HG03521 (cell line): ENCODE results near the gene ADRA2C.

Source experiments
- ATAC-seq: cut with Tn5 transposase; IDR thresholded peaks from one replicate; pipeline ENCODE4 v1.9.1; 2021; ENCODE audit warnings: mild to moderate bottlenecking, moderate library complexity; ENCODE audit not compliant: unreplicated experiment

ADRA2C gene

GRCh38 chr4:3791910-3792542 is 25.8 kb downstream of the ADRA2C start:
- ATAC-seq, result no peak

- ATAC-seq, result no peak
These were observed 26.6 kb downstream of the ADRA2C start for GRCh38 chr4:3792813-3793212.

DNA sequence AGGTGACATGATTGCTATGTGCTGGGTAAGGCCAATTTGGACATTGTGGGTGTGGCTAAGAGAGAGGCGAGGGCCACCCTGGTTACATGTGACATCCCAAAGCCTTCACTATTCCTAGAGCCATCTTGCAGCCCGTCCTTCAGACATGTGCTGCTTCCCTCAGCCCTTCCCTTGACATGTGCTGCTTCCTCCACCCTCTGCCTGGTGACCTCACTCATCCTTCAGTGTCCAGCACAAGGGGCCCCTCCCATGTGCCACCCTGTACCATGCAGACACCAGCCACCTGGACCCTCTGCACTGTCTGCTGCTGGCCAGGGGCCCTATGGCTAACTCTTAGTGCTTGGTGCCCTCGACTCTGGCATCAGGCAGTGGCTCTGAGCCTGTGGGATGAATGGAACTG is 27.4 kb downstream of the ADRA2C start:
- ATAC-seq, result no peak

- no peak for ATAC-seq
These were observed 30.8 kb downstream of the ADRA2C start for GRCh38 chr4:3796960-3797359.

DNA sequence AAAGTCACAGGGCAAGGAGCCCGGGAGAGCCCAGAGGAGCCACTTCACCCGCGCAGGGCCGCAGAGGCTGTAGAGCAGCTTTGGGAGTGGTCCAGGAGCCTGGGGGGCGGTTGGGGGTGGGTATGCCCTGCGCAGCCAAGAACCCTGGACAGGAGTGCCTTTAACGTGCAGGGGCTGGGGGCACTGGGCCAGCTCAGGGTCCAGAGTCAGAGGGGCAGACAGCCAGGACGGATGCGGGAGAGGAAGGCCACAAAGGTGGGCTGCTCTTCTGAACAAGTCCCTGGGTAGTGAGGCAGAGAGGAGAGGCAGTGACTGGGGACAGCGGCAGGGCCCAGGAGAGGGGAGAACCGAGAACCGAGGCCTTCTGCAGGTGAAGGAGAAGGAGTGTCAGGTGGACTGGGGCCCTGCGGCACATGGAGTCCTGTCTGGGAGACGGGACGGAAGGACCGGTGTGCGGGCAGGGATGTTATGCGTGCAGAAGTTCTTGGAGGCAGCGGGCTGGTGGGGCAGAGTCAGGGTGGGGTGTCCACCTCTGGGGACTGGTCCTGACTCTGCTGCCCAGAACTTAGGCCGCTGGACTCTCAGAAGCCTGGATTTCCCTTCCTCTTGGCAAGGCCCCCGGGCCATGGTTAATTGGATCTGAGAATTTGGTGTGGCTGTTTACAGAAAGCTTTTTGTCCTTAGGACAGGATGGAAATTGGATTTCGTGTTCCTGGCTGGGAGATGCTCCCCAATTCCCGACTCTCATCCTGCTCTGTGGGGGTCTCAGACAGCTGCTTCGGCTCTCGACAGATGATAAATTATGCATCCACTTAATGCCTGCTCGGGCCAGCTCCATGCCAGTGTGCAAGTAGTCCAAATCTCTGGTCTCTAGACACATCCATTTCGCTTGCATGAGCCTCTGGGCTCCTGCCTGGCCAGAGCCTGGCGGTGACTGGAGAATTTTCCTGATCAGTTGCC is 31.9 kb downstream of the ADRA2C start:
- ATAC-seq, result no peak

- ATAC-seq, result no peak
These were observed 33.3 kb downstream of the ADRA2C start for GRCh38 chr4:3799496-3799895.

- no peak for ATAC-seq
These were observed 34.2 kb downstream of the ADRA2C start for GRCh38 chr4:3800351-3800750.

DNA sequence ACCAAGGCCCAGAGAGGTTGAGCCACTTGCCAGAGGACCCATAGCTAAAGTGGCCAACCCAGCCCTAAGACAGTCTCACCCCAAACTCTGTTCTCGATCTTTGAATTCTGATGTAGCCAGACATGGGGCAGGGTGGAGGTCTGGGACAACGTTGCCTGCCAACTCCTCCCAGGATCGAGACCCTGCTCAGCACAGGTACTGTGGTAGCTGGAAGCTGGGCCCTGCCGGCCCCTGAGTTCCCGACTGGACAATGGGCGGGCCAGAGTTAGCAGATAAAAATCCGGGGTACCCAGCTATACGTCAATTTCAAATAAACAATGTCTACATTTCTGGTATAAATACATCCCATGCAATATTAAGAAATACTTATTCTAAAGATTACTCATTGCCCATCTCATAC is 35.3 kb downstream of the ADRA2C start:
- ATAC-seq, result no peak

DNA sequence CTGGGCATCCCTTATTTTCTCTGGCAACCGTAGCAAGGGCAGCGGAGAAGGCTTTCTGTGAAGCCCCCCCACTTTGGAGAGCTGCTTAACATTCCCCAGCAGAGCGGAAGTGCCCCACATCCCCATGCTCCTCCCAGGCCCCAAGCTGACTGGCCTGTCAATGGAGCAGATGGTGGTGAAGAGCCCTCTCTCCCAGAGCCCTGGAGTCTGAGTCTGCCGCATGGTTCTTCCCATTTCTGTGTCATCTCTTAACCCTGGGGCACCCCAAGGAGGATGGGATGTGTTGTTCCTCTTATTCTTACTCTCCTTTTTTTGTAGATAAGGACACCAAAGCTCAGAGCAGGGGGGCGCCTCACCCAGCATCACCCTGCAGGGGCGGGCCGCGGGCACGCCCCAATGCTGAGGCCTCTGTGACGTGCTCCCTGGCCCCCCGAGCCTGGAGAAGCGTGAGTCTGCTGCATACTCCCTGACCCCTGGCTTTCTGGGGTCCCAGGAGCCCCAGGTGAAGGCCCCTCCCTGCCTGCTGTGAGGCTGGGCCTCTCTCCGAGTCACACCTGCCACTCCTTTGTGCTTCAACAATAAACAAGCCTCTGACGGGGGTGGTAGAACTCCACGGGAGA is 35.9 kb downstream of the ADRA2C start:
- no peak for ATAC-seq

DNA sequence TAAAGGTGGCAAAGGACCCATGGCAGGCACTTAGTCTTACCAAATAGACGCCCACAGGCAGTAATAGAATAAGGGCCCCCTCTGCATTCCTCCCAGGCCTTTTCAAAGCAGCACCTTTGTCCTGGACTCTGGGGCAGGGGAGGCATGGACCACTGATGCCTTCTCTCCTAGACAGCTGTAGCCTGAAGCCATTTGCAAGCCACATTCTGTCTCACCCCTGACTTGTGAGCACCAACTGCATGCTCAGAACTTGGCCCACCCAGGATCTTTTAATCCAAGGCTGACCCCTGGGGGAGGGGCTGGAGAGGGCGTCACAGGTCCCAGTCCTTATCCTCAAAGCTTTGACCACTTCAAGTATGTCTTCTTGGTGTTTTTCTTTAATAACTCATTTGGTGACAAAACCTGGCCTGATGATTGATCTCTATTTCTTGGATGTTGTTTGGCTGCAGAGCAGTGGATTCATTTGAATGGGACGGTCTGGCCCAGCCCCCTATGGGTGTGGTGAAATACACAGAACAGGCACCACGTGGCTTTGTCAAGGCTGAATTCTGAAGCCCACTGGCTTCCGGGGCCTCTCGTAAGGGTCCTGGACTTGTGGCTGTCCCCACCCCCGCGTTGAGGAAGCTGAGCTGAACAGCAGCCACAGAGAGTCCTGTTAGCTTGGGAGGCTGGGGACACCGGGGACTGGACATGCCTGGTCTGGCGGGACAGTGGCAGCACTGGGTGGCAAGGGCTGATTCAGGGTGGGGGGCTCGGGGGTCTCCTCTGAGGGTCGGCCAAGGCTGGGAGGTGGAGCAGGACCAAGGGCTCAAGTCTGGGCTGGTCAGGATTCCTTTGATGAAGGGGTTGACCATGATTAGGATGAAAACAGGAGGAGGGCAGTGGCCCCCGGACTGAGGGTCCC is 36.6 kb downstream of the ADRA2C start:
- no peak for ATAC-seq

- ATAC-seq, result no peak
These were observed 37.3 kb downstream of the ADRA2C start for GRCh38 chr4:3803475-3803847.

GRCh38 chr4:3803946-3804345 is 37.8 kb downstream of the ADRA2C start:
- ATAC-seq, result no peak

DNA sequence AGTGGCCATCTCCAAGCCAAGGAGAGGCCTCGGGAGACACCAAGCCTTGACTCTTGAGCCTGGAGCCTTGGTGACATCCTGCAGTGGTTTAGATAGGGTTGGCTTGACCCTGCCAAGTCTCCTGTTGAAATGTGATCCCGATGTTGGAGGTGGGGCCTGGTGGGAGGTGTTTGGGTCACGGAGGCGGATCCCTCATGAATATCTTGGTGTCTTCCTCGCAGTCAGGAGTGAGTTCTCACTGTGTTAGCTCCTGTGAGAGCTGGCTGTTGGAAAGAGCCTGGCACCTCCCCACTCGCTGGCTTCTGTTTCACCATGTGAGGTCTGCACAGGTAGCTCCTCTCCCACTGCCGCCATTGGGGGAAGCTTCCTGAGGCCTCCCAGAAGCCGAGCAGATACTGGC is 38.8 kb downstream of the ADRA2C start:
- ATAC-seq, result no peak

DNA sequence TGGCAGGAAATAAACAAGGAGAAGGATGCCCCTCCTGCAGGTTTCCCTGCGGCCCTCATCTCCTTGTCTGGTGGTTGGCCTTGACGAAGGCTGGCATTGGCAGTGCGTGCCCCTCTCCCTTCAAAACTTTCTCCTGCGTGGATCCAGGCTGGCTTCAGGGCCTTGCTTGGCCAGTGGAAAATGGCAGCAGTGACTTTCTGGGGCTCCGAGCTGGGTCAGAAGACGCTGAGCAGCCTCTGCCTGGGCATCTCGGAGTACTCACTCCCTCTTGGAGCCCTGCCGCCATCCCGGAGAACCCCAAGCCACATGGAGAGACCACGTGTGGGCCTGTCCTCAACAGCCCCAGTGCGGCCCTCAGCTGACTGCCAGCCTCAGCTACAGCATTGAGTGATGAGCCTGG is 39.5 kb downstream of the ADRA2C start:
- no peak for ATAC-seq

- no peak for ATAC-seq
These were observed 41.1 kb downstream of the ADRA2C start for GRCh38 chr4:3807311-3807710.

GRCh38 chr4:3807822-3808496 is 41.8 kb downstream of the ADRA2C start:
- no peak for ATAC-seq

DNA sequence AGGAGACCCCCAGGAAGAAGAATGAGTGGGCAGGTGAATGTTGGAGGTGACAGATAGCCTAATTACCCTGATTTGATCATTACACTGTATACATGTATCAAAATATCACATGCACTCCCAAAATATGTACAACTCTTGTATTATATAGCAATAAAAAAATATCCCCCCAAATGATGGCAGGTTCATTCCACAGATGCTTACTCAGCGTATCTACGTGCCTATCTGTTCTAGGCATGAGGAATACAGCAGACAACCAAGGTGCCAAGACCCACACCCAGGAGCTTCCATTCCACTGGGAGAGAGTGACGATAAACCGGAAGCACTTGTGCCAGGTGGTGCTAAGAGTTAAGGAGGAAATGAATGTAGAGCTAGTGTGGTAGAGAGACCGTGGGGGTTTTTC is 42.4 kb downstream of the ADRA2C start:
- no peak for ATAC-seq

GRCh38 chr4:3809028-3809427 is 42.8 kb downstream of the ADRA2C start:
- no peak for ATAC-seq

DNA sequence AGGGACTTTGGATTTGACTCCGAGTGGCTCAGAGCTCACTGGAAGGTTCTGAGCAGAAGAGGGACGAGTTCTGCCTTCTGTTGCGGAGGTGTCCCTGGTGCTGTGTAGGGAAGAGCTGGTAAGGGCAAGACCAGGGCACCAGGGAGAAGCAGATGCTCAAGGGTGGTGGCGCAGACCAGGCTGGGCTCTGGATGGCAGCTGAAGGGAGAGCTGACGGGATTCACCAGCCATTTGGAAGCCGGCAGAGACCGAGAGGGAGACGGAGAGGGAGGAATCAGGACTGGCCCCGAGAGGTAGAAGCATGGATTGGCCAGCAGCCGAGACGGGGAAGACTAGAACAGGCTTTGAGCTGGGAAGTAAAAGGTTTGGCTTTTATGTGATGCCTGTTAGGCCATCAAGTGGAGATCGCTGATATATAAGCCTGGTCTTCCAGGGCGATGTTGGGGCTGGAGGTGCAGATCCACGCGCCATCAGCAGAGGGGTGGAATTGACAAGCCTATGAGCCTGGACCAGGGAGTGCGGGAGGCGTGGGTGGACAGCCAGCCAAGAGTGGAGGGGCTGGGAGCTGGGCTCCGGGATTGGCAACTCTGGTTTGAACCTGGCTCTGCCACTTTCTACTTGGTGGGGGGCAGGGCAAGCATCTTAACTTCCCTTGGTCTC is 43.4 kb downstream of the ADRA2C start:
- no peak for ATAC-seq
